Spleen (tissue), 7 donors: Measurements from ENCODE around the gene ZNF91.
"Not testable (repeated sequence)": the region's sequence is repeated elsewhere in the genome, so short reads cannot be mapped to it uniquely, and the experiment has no call there.

Experiments
- POLR2A ChIP-seq, 3 donors: fragments of 450-650 bp; IDR thresholded peaks; one replicate each; pipeline ENCODE4 v1.5.1; 2017; ENCODE audit warnings: antibody characterized with exemption in 3 of 3, mild to moderate bottlenecking in 1 of 3
- POLR2AphosphoS5 ChIP-seq, 3 donors: sonication (generic); formaldehyde crosslinking; IDR thresholded peaks; one replicate each; pipeline ENCODE4 v1.5.1; 2017; ENCODE audit warnings: antibody characterized with exemption in 3 of 3
- TF ChIP-seq, protein P1 (sequence below), 11 experiments: fragments of 200-600 bp in 7 of 11; fragments of 450-650 bp in 4 of 11; sonication (generic) in 4 of 11; IDR thresholded peaks in 8 of 11; conservative IDR thresholded peaks in 3 of 11; 1 replicate in 7 of 11; 2 replicates in 4 of 11; pipeline versions ENCODE4 v1.4.0 to v1.8.0; 2016 to 2021; ENCODE audit warnings: antibody characterized with exemption in 11 of 11, inconsistent platforms in 4 of 11, mild to moderate bottlenecking in 1 of 11
- donor health status: DM: no; HTN: no; CAD: no; lungs with moderate emphysema.
- donor health status: DM: no; HTN: no; CAD: no.
- donor health status: DM: no; HTN: no; CAD: no.

DNA sequence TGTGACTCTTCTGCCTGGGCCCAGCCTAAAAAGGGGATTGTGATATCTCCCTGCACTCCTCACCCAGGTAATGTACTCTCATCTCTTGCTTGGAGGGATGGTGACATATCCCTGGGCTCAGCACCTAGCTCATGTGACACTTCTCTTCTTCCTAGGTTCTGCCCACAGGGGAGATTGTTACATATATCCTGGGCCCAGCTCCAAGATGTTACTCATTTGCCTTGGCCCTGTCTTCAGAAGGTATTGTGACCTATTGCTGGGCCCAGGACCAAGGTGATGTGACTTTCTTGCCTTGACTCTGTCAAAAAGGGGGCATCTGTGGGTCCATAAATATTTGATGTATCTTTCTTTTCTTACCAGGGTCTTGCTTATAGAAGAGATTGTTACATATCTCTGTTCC is 73.9 kb downstream of the ZNF91 start:
- TF ChIP-seq POLR2A, POLR2AphosphoS5 (IDR thresholded peaks at IDR 0.05): not testable (repeated sequence)
- TF ChIP-seq, protein P1, sequence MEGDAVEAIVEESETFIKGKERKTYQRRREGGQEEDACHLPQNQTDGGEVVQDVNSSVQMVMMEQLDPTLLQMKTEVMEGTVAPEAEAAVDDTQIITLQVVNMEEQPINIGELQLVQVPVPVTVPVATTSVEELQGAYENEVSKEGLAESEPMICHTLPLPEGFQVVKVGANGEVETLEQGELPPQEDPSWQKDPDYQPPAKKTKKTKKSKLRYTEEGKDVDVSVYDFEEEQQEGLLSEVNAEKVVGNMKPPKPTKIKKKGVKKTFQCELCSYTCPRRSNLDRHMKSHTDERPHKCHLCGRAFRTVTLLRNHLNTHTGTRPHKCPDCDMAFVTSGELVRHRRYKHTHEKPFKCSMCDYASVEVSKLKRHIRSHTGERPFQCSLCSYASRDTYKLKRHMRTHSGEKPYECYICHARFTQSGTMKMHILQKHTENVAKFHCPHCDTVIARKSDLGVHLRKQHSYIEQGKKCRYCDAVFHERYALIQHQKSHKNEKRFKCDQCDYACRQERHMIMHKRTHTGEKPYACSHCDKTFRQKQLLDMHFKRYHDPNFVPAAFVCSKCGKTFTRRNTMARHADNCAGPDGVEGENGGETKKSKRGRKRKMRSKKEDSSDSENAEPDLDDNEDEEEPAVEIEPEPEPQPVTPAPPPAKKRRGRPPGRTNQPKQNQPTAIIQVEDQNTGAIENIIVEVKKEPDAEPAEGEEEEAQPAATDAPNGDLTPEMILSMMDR (IDR thresholded peaks at IDR 0.05 in 8 of 11, conservative IDR thresholded peaks at IDR 0.05 in 3 of 11) = not testable (repeated sequence)
